Glomerular endothelial cell (primary cell): ENCODE results near the gene TMPRSS11A. TPM values are rescaled to one million over a fixed set of nuclear protein-coding genes. Genes with fewer than 3 reads are reported as not detected.

Source experiments
- DNase-seq: peaks from one replicate; pipeline ENCODE4 v3.0.0-alpha.2; 2011; ENCODE audit warnings: low read depth, low spot score; ENCODE audit errors: extremely low read depth
- total RNA-seq: library from RNA; depleted of rRNA; stranded (reverse); fragments of >200 nt; gene quantifications from 2 replicates; pipeline ENCODE4 v1.2.3, GENCODE V29; 2015

Gene TMPRSS11A
- total RNA-seq, 1 donor from 2014 or later = not detected

DNA sequence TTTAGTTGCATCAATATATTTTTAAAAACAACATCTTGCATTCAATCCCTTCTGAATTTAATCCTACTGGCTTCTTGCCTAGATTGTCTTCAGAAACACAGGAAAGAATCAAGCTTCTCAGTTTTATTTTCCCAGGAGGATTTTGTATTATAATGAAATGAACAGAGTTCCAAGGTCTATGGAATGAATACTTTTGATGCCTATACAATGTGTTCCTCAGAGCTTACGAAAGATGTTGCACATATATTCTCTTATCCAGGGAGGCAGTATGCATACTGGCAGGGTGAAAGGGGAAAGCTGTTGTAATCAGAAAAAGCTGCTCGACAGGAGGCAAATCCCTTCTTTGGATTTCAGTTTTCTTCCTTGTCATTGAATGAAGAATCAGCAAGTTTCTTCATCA is 88.3 kb downstream of the TMPRSS11A start:
- no peak for DNase-seq

- DNase-seq = no peak
Measured at GRCh38 chr4:67873116-67873515, 90.2 kb downstream of the TMPRSS11A start.

DNA sequence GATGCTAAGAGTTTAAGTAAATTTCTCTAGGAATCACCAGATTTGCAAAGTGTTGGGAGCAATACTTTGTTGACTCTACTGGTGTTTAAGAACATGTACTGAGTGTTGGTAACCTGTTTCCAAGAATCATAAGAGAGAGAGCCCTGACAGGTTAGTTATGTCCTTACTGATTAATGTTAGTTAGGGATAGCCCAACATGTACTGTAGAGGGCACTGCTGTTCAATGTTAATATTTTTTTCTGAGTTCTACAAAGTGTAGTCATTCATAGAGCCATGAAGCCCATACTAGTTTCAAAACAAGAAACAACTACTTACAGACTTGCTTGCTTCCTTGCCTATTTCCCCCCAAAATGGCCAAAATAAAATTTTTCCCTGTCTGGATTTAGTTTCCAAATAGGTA is 91.4 kb downstream of the TMPRSS11A start:
- DNase-seq = peak; percentile 22

GRCh38 chr4:67869580-67870190 is 93.6 kb downstream of the TMPRSS11A start:
- DNase-seq = no peak

- DNase-seq = no peak
Measured at GRCh38 chr4:67861513-67861912, 101.8 kb downstream of the TMPRSS11A start.

Other genes with a start within 250 kb of the TMPRSS11A start
- not detected in 2 replicates for gene GNRHR, start 209.1 kb downstream of the TMPRSS11A start, total RNA-seq
- gene TMPRSS11D, start 79.5 kb downstream of the TMPRSS11A start, total RNA-seq = not detected in 2 replicates
- not detected in 2 replicates for gene TMPRSS11F, start 166.4 kb upstream of the TMPRSS11A start, total RNA-seq